IPS-20b (cell line): ENCODE data around the gene CXorf58.
"Not testable (repeated sequence)": the region's sequence is repeated elsewhere in the genome, so short reads cannot be mapped to it uniquely, and the experiment has no call there.

Experiments
- H3K27ac ChIP-seq: one replicate; pipeline ENCODE4 v1.5.1; 2013; ENCODE audit warnings: low read length
- H3K27me3 ChIP-seq: 2 replicates; pipeline ENCODE4 v1.6.1; 2013; ENCODE audit warnings: mild to moderate bottlenecking, low read length, inconsistent platforms; ENCODE audit not compliant: insufficient read depth
- H3K36me3 ChIP-seq: 2 replicates; pipeline ENCODE4 v1.6.1; 2013; ENCODE audit warnings: low read depth, mild to moderate bottlenecking, inconsistent platforms, low read length, moderate library complexity; ENCODE audit not compliant: insufficient read depth
- H3K4me1 ChIP-seq: 2 replicates; pipeline ENCODE4 v1.6.1; 2013; ENCODE audit warnings: mild to moderate bottlenecking, control low read depth, inconsistent platforms, low read length, moderate library complexity; ENCODE audit not compliant: insufficient read depth
- H3K4me3 ChIP-seq: 2 replicates; pipeline ENCODE4 v1.5.1; 2013; ENCODE audit warnings: mild to moderate bottlenecking, low read length, inconsistent platforms
- H3K9ac ChIP-seq: 2 replicates; pipeline ENCODE4 v1.6.1; 2013; ENCODE audit warnings: low read depth, mild to moderate bottlenecking, inconsistent platforms, low read length, moderate library complexity
- H3K9me3 ChIP-seq: 2 replicates; pipeline ENCODE4 v1.6.1; 2013; ENCODE audit warnings: mild to moderate bottlenecking, low read depth, low read length, inconsistent platforms; ENCODE audit not compliant: insufficient read depth

CXorf58 gene

DNA sequence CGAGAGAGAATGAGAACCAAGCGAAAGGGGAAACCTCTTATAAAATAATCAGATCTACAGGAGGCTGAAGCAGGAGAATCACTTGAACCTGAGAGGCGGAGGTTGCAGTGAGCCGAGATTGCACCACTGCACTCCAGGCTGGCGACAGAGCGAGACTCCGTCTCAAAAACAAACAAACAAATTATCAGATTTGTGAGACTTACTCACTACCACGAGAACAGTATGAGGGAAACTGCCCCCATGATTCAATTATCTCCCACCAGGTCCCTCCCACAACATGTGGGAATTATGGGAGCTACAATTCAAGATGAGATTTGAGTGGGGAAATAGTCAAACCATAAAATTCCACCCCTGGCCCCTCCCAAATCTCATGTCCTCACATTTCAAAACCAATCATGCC is 57.8 kb downstream of the CXorf58 start:
- H3K9me3 ChIP-seq, H3K4me3 ChIP-seq, H3K9ac ChIP-seq, H3K27ac ChIP-seq, H3K4me1 ChIP-seq, H3K36me3 ChIP-seq, H3K27me3 ChIP-seq: not testable (repeated sequence)

DNA sequence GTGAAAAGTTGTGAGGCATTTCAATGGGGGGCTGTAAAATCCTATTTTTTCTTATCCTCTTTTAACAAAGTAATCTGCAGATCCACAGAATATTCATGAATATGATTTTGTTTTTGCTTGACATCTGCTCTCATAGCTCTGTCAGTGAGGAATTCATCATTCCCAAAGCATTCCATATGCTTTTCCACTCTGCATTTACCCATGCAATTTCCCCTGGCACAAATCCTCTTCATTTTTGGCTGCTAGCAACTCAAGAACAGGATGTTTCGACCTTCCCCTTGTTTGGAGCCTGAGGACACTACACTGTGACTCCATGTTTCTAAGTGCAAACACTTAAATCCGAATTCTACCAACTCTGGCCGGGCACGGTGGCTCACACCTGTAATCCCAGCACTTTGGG is 70.7 kb downstream of the CXorf58 start:
- H3K27ac ChIP-seq: no peak overlapping the region

DNA sequence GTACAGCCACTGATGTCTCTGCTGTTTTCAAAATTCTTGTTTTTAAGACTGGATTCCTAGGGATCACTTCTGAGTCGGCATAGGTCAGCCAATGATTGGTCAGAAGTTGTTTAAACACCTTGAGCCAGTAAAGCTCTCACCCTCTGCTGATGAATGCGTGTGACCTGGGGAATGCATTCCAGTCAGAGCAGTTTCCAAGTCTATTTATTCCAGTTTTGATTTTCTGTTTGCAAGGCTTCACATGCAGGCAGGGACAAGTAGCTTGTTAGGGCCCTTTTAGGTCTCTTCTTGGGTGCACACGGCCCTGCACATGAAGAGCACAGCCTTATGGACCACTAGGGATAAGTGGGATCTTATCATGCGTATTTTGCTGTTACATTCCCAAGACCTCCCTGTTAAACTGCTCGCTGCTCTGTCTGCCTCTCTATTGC is 72.2 kb downstream of the CXorf58 start:
- H3K27me3 ChIP-seq: no peaks in the 10 kb centered on the region
- no peak overlapping the region for H3K9ac ChIP-seq
- peaks cover 16% of the 10 kb centered on the region; the same call in 1 of the 2 replicates for H3K4me1 ChIP-seq
- H3K27ac ChIP-seq: no peak overlapping the region
- no peaks in the 10 kb centered on the region for H3K36me3 ChIP-seq
- H3K9me3 ChIP-seq: no peaks in the 10 kb centered on the region
- H3K4me3 ChIP-seq: no peak overlapping the region

More for the DNA sequence above, 70.7 kb downstream of the CXorf58 start:
- Histone ChIP-seq H3K9ac (no peak overlapping the region), H3K27me3 (no peaks in the 10 kb centered on the region), H3K9me3 (no peaks in the 10 kb centered on the region), H3K4me1 (peaks cover 16% of the 10 kb centered on the region; the same call in 1 of the 2 replicates), H3K36me3 (no peaks in the 10 kb centered on the region), H3K4me3 (no peak overlapping the region)

DNA sequence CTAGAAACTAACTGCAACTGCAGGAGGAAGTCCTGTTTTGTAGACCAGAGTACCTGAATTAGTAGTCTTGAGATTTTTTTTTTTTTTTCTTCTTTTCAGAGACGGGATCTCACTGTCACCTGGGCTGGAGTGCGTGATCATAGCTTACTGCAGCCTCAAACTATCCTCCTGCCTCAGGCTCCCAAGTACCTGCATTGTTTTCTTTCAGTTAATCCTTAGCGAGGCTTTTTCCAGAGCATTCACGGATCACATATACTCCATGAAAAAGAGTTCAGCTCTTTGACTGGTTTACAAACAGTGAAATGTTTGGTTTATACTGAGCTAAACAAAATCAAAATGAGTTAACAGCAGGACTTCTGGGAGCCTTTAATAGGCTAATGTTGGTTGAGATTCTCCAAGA is 73.4 kb downstream of the CXorf58 start:
- peak overlapping the region; percentile 37; the same call in 1 of the 2 replicates for H3K4me3 ChIP-seq
- H3K27ac ChIP-seq: no peak overlapping the region
- H3K27me3 ChIP-seq: no peaks in the 10 kb centered on the region

DNA sequence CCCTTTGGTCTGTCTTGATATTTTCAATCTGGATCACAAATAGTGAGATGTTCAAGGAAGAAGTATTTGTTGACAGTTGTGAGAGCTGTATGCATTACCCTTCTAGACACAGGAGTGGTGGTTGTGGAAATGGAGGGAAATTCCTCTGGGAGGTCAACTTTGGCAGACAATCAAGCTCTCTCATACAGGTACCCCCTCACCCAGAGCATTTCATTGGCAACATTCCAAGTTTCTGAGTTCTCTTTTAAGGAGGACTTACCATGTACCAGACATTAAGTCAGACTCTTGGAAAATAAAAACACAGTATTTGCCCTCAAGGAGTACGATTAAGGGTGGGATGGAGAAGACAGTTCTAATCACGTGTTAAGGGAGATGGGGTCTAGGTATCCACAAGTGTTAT is 73.9 kb downstream of the CXorf58 start:
- Histone ChIP-seq H3K36me3 (peaks cover 8% of the 10 kb centered on the region; the same call in 1 of the 2 replicates), H3K27ac (no peak overlapping the region), H3K9me3 (no peaks in the 10 kb centered on the region), H3K27me3 (no peaks in the 10 kb centered on the region), H3K9ac (peak overlapping the region; percentile 46; the same call in 1 of the 2 replicates), H3K4me3 (peak overlapping the region; percentile 37; the same call in 1 of the 2 replicates), H3K4me1 (peaks cover 16% of the 10 kb centered on the region; the same call in 1 of the 2 replicates)

More for the DNA sequence above, 73.4 kb downstream of the CXorf58 start:
- Histone ChIP-seq H3K4me1 (peaks cover 16% of the 10 kb centered on the region; the same call in 1 of the 2 replicates), H3K9ac (peak overlapping the region; percentile 46; the same call in 1 of the 2 replicates), H3K36me3 (peaks cover 3% of the 10 kb centered on the region; the same call in 1 of the 2 replicates), H3K9me3 (no peaks in the 10 kb centered on the region)

DNA sequence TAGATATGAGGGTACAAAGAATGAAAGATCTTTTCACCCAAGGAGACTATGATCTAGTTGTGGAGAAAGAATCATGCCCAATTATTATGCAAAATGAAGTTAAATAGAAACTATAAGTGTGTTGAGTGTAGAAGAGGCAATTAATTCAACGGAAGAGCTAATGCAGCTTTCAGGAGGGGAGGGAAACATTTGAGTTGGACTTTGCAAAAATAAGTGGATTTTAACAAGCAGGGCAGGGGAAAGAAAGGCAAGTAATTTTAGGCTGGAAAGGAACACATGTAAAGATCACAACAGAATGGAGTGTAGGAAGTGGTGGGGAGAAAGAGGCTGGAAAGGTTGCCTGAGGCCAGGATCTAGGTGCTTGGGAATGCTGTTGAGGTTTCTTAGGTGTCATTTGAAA is 75.1 kb downstream of the CXorf58 start:
- Histone ChIP-seq H3K27me3 (no peaks in the 10 kb centered on the region), H3K9ac (no peak overlapping the region), H3K36me3 (peaks cover 14% of the 10 kb centered on the region), H3K4me1 (peaks cover 16% of the 10 kb centered on the region; the same call in 1 of the 2 replicates), H3K27ac (no peak overlapping the region), H3K4me3 (no peak overlapping the region), H3K9me3 (no peaks in the 10 kb centered on the region)
